GM19372 (cell line): ENCODE measurements around the gene SPATA31E1.
"Not testable (repeated sequence)": the region's sequence is repeated elsewhere in the genome, so short reads cannot be mapped to it uniquely, and the experiment has no call there.

Source experiments
- ATAC-seq: cut with Tn5 transposase; IDR thresholded peaks from one replicate; pipeline ENCODE4 v1.9.1; 2021; ENCODE audit warnings: mild to moderate bottlenecking, low read depth, moderate library complexity; ENCODE audit not compliant: unreplicated experiment

Gene SPATA31E1

GRCh38 chr9:87882627-87883026 lies at the start of gene SPATA31E1:
Gene SPATA31E1, plus strand, starts transcription at chr9:87882877. Its CDS starts 15 bp downstream, at chr9:87882892.
- ATAC-seq = no peak

DNA sequence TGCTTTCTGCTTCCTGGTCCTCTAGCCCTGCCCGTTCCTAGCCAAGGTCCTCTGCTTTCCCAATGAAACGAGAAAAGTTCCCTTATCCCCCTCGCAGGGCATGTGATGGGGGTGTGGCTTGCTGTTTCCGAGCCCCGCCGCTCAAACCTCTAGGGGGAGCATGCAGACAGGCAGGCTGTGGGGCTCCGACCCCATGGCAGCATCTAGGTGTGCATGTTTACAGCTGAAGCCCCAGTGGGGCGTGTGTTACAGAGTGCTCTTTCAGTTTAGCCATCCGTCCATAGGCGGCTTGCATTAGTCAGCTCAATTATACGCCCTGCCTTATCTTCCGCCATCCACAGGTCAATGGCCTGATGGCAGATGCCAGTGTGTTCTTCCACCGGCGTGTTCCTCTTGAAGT lies 48.3 kb upstream of the SPATA31E1 start:
- ATAC-seq = no peak

DNA sequence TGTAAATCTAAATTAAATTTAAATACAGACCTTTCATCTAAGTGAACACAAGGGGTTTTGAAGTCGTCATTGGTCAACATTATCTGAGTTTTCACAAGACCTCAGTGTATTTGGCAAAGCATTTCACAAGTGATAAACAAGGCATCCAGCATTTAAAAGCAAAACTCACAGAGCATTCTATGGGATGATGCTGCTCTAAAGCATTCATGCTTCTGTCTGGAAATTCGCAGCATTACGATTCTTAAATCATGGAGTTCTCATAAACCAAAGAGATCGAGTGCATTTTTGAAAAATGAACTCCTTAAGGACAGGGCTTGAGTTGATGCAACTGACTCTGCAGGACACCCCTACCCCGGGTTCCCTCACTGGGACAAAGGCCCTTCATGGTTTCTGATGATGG lies 46.1 kb upstream of the SPATA31E1 start:
- ATAC-seq = no peak

GRCh38 chr9:87836951-87837705 lies 45.5 kb upstream of the SPATA31E1 start:
- ATAC-seq = no peak

DNA sequence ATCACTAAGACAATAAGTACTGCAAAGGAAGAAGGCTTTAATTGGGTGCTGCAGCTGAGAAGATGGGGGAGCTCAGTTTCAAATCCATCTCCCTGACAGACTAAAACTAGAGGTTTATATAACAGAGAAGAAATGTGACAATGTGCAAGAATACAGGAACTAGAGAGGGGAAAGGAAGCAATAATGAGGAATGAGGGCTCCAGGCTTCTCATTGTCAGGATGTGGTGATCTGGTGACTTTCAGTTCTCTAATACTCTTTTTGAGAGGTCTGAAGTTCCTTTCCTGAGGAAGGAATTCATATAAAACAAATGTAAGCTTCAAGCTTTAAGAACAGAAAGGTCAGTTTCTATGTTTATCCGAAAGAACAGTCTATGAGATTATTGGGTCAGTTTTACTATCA lies 42.5 kb upstream of the SPATA31E1 start:
- ATAC-seq = no peak

- no peak for ATAC-seq
These were observed 39.6 kb upstream of the SPATA31E1 start for GRCh38 chr9:87842878-87843585.

- ATAC-seq = no peak
These were observed 38.2 kb upstream of the SPATA31E1 start for GRCh38 chr9:87844506-87844905.

DNA sequence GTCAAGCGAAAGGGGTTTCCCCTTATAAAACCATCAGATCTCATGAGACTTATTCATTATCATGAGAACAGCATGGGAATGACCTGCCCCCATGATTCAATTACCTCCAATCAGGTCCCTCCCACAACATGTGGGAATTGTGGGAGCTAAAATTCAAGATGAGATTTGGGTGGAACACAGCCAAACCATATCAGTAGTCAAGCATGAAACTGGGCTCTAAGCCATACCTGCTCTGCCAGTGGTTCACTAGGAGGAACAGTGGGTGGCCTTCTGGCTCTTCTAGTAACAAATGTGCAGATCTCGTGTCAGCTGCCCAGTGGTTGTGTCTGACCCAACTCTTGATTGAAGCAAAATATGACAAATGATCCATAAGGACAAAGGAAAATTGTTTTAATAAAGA lies 34.9 kb upstream of the SPATA31E1 start:
- not testable (repeated sequence) for ATAC-seq

GRCh38 chr9:87849144-87849758 lies 33.4 kb upstream of the SPATA31E1 start:
- no peak for ATAC-seq

GRCh38 chr9:87850391-87850790 lies 32.3 kb upstream of the SPATA31E1 start:
- ATAC-seq = no peak

- not testable (repeated sequence) for ATAC-seq
These were observed 31.5 kb upstream of the SPATA31E1 start for GRCh38 chr9:87851186-87851585.

- no peak for ATAC-seq
These were observed 29.4 kb upstream of the SPATA31E1 start for GRCh38 chr9:87853302-87853701.

- no peak for ATAC-seq
These were observed 28.6 kb upstream of the SPATA31E1 start for GRCh38 chr9:87853876-87854579.

DNA sequence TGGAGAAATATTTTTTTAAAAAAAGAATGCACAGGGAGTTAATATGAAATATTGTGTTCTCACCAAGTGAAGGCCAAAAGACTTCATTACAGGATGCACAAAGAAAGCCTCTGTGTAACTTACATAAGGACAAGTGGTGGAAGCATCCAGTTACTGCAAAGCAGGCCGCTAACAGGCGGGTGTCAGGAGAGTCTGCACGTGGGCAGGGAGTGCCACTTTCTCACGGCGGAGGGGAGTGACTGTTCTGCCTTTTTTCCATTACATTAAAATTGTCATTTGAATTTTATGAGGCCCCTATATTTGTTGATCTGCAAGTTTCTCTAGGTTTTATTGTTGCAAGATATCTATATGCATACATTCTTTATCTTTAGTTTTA lies 28.1 kb upstream of the SPATA31E1 start:
- no peak for ATAC-seq

DNA sequence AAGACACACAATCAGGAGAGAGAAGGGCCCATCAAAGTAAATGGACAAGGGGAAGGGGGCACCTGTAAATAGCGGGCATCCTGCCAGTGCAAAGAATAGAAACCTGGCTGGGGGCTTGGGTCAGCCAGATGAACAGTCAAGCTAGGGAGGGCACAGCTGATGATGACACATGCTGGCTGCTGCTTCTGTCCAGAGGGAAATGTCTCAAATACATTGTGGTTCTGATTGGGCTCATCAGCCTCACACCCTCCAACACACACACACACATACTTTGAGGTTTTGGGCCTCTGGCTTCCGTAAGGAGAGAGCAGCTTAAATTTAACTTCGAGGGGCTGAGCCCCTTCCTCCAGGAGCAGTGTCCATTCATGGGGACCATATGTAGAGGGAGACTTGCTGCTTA lies 27.6 kb upstream of the SPATA31E1 start:
- ATAC-seq = no peak

DNA sequence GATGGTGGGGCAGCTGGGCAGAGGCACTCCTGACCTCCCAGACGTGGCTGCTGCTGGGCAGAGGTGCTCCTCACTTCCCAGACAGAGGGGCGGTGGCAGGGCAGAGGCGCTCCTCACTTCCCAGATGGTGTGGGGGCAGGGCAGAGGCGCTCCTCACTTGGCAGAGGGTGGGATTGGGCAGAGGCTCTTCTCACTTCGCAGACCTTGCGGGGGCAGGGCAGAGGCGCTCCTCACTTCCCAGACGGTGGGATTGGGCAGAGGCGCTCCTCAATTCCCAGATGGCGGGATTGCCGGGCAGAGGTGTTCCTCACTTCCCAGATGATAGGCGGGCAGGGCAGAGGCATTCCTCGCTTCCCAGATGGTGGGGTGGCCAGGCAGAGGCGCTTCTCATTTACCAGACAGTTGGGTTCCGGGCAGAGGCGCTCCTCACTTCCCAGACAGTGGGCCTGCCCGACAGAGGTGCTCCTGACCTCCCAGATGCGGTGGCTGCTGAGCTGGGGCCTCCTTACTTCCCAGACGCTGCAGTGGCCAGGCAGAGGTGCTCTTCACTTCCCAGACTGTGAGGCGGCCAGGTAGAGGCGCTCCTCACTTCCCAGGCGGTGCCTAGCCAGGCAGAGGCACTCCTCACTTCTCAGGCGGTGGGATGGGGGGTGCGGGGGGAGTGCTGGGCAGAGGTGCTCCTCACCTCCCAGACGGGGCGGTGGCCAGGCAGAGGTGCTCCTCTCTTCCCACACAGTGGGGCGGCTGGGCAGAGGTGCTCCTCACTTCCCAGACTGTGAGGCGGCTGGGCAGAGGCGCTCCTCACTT lies 25.3 kb upstream of the SPATA31E1 start:
- ATAC-seq = no peak

- ATAC-seq = no peak
These were observed 24.7 kb upstream of the SPATA31E1 start for GRCh38 chr9:87857948-87858335.

GRCh38 chr9:87859137-87859536 lies 23.5 kb upstream of the SPATA31E1 start:
- ATAC-seq = no peak

GRCh38 chr9:87859786-87860185 lies 22.9 kb upstream of the SPATA31E1 start:
- no peak for ATAC-seq

GRCh38 chr9:87861332-87861731 lies 21.3 kb upstream of the SPATA31E1 start:
- ATAC-seq = no peak
